GM12892 (cell line): ENCODE measurements around the gene SIK2.
A peak's percentile ranks its signal among the peaks of the same experiment; 100 is the strongest.
"Not testable (repeated sequence)": the region's sequence is repeated elsewhere in the genome, so short reads cannot be mapped to it uniquely, and the experiment has no call there.

Source experiments
- DNase-seq: peaks from one replicate; pipeline ENCODE4 v3.0.0; 2011; ENCODE audit not compliant: insufficient read length
- FAIRE-seq: peaks from 2 replicates; lab custom pipeline; 2011; peaks lifted over from hg19 to GRCh38; lab: Jason Lieb, UNC
- POLR2A ChIP-seq: IDR thresholded peaks from 2 replicates; pipeline ENCODE4 v1.6.1; 2011; ENCODE audit warnings: low read depth, low read length, control low read depth
- POLR2AphosphoS5 ChIP-seq: IDR thresholded peaks from 2 replicates; pipeline ENCODE4 v1.6.1; 2011; ENCODE audit warnings: low read depth, low read length, control low read depth
- TAF1 ChIP-seq: IDR thresholded peaks from 2 replicates; pipeline ENCODE4 v1.6.1; 2011; ENCODE audit warnings: low read depth, mild to moderate bottlenecking, control low read depth, low read length, borderline replicate concordance

Gene SIK2

GRCh38 chr11:111654601-111655000, 52.4 kb downstream of the SIK2 start:
- no peak for TF ChIP-seq POLR2AphosphoS5
- TF ChIP-seq TAF1 = no peak
- no peak for TF ChIP-seq POLR2A
- DNase-seq = no peak
- peak; percentile 42 for FAIRE-seq

DNA sequence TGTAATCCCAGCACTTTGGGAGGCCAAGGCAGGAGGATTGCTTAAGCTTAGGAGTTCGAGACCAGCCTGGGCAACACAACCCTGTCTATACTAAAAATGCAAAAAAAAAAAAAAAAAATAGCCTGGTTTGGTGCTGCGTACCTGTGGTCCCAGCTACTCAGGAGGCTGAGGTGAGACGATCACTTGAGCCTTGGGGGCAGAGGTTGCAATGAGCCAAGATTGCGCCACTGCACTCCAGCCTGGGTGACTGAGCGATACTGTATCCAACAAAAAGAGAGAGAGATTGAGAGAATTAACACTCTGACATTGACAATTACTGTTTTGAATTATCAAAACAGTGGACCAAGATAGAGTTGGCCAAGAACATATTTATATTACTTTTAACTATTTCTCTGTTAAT, 53.7 kb downstream of the SIK2 start:
- FAIRE-seq = no peak

DNA sequence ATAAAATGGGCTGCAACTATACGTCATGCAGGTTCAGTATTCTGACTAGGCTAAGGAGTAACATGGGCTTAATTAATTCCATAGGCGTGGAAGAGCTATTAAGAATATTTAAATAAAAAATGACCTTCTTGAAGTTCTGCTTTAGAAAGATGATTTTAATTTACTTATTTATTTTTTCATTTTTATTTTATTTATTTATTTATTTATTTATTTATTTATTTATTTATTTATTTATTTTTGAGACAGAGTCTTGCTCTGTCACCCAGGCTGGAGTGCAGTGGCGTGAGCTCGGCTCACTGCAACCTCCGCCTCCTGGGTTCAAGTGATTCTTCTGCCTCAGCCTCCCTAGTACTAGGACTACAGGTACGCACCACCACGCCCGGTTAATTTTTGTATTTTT, 55.7 kb downstream of the SIK2 start:
- DNase-seq, FAIRE-seq: not testable (repeated sequence)

More for the DNA sequence above, 53.7 kb downstream of the SIK2 start:
- no peak for DNase-seq
- no peak for TF ChIP-seq TAF1
- TF ChIP-seq POLR2A = no peak
- TF ChIP-seq POLR2AphosphoS5 = no peak

DNA sequence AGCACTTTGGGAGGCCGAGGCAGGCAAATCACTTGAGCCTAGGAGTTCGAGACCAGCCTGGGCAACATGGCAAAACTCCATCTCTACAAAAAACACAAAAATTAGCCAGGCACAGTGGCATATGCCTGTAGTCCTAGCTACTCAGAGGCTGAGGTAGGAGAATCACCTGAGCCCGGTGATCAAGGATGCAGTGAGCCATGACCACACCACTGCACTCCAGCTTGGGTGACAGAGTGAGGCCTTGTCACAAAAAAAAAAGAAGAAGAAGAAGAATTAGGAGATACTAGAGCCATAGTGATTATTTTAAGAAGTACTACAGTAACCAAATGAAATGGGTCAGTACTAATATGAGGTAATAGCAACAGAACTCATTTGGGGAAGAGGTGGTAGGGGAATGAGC, 56.2 kb downstream of the SIK2 start:
- FAIRE-seq = not testable (repeated sequence)

GRCh38 chr11:111659201-111660115, 57.2 kb downstream of the SIK2 start:
- no peak for FAIRE-seq
- no peak for DNase-seq
- TF ChIP-seq POLR2AphosphoS5 (no peak), POLR2A (no peak), TAF1 (no peak)

More for the DNA sequence above, 56.2 kb downstream of the SIK2 start:
- DNase-seq = not testable (repeated sequence)

DNA sequence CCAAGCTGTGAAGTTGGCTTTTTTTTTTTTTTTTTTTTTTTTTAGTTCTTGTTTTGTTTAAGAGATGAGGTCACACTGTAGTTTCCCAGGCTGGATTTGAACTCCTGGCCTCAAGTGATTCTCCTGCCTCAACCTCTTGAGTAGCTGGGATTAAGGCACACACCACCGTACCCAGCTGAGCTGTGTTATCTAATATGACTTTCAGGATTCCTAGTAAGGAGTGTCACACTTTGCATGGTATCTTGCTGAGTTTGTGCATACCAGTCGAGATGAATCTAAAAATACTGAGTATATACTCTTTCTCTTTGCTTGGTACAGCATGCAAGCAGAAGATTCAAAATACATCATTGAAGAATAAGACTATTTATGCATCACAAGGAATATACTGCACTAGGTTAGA, 58.6 kb downstream of the SIK2 start:
- no peak for TF ChIP-seq TAF1
- TF ChIP-seq POLR2A = no peak
- no peak for TF ChIP-seq POLR2AphosphoS5
- DNase-seq (no peak), FAIRE-seq (no peak)

- DNase-seq (no peak), FAIRE-seq (no peak)
- TF ChIP-seq TAF1 (no peak), POLR2AphosphoS5 (no peak), POLR2A (no peak)
Measured at GRCh38 chr11:111663820-111664219, 61.6 kb downstream of the SIK2 start.

DNA sequence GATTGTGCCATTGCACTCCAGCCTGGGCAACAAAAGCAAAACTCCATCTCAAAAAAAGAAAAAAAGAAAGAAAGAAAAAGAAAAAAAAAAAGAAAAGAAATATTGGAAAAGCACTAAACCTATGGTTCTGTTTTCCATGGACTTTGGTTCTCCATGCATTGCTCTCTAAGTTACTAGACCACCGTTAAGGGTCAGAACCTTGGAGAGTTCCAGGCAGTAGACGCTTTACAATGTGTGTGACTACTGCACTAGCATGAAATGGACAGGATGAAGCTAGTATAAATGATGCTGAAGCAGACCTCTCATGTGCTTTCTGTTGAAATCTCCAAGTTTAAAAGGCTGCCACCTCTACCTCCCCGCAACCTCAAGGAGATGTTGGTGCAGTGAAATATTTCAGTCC, 63.5 kb downstream of the SIK2 start:
- DNase-seq = no peak
- no peak for FAIRE-seq
- TF ChIP-seq TAF1 (no peak), POLR2A (no peak), POLR2AphosphoS5 (no peak)

GRCh38 chr11:111668980-111669379, 66.7 kb downstream of the SIK2 start:
- no peak for DNase-seq

DNA sequence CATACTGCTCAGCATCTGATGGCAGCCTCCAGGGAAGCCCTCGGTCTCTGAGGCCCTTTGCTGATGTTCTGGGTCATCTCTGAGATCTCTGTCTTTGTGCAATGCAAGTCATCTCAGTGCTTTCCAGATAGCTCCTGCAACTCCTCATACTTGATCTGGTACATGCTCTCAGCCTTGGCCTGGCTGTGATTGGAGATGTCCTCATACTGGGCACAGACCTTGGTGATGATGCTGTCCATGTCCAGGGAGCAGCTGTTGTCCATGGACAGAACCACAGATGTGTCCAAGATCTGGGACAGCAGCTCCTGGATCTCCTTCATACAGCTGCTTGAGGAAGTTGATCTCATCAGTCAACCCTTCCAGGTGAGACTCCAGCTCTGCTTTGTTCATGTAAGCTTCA, 69.1 kb downstream of the SIK2 start:
- TF ChIP-seq TAF1 (no peak), POLR2AphosphoS5 (no peak), POLR2A (no peak)
- FAIRE-seq = no peak
- no peak for DNase-seq

More at GRCh38 chr11:111668980-111669379, 66.7 kb downstream of the SIK2 start:
- FAIRE-seq = no peak
- TF ChIP-seq TAF1 (no peak), POLR2AphosphoS5 (no peak), POLR2A (no peak)

GRCh38 chr11:111672949-111673348, 70.7 kb downstream of the SIK2 start:
- DNase-seq (no peak), FAIRE-seq (no peak)
- TF ChIP-seq TAF1 (no peak), POLR2AphosphoS5 (no peak), POLR2A (no peak)

GRCh38 chr11:111674941-111675340, 72.7 kb downstream of the SIK2 start:
- TF ChIP-seq TAF1 = no peak
- no peak for TF ChIP-seq POLR2AphosphoS5
- no peak for TF ChIP-seq POLR2A
- no peak for DNase-seq
- no peak for FAIRE-seq

- DNase-seq (no peak), FAIRE-seq (peak; percentile 78)
- no peak for TF ChIP-seq TAF1
- no peak for TF ChIP-seq POLR2A
Measured at GRCh38 chr11:111675891-111676290, 73.6 kb downstream of the SIK2 start.
